K562 (cell line): ENCODE measurements around the gene NUP50. TPM values are rescaled to one million over a fixed set of nuclear protein-coding genes. Genes with fewer than 3 reads are reported as not detected.

Experiments
- ATAC-seq: fragments of 200-7000 bp; cut with Tn5 transposase; 3 replicates; pipeline ENCODE4 v1.9.1; 2020; ENCODE audit warnings: moderate library complexity
- BruUV-seq: library from RNA; stranded (reverse); fragments of 400-500 nt; replicated peaks from 2 replicates; lab custom pipeline; 2021; lab: Mats Ljungman, UMichigan
- CTCF ChIA-PET: fragments of 300-600 bp; formaldehyde crosslinking; extraction: SDS; loops from one replicate; lab custom pipeline; 2021; ENCODE audit warnings: low intra/inter-chr PET ratio; lab: Yijun Ruan, JAX
- POLR2A ChIA-PET: fragments of 300-600, 350-650 bp; sonication (Branson Sonifier 250); formaldehyde crosslinking; extraction: SDS; loops from one replicate; lab custom pipeline; 2021; ENCODE audit warnings: antibody characterized with exemption, inconsistent platforms; lab: Yijun Ruan, JAX
- DNase-seq, 4 experiments: peaks; one replicate each; pipeline versions ENCODE4 v3.0.0 to v3.0.0-alpha.2; 2011 to 2018; ENCODE audit warnings: low spot score in 3 of 4, mixed read lengths in 3 of 4; ENCODE audit errors: extremely low read depth in 1 of 4
- FAIRE-seq: peaks from 2 replicates; lab custom pipeline; 2011; peaks lifted over from hg19 to GRCh38; lab: Jason Lieb, UNC
- H2AFZ ChIP-seq: 2 replicates; pipeline ENCODE4 v1.6.0; 2011; ENCODE audit warnings: low read depth, low read length, control low read depth, inconsistent platforms
- H3K27ac ChIP-seq: fragments of 200-600 bp; 3 replicates; pipeline ENCODE4 v1.8.0; 2011; ENCODE audit warnings: low read depth, mild to moderate bottlenecking, control low read depth, inconsistent platforms, low read length, moderate library complexity, mixed read lengths; ENCODE audit errors: extremely low read depth
- H3K27me3 ChIP-seq, 2 experiments: fragments of 300-600 bp in 1 of 2; 2 replicates in 1 of 2; 3 replicates in 1 of 2; pipeline versions ENCODE4 v1.6.0 to v1.8.0; 2011; ENCODE audit warnings: inconsistent platforms in 2 of 2, low read length in 2 of 2, mild to moderate bottlenecking in 1 of 2, mixed read lengths in 1 of 2, moderate library complexity in 1 of 2; ENCODE audit not compliant: control insufficient read depth in 2 of 2, insufficient read depth in 2 of 2
- H3K36me3 ChIP-seq: fragments of 300-600 bp; 3 replicates; pipeline ENCODE4 v1.8.0; 2011; ENCODE audit warnings: mild to moderate bottlenecking, low read length, inconsistent platforms; ENCODE audit not compliant: control insufficient read depth, insufficient read depth
- H3K4me1 ChIP-seq, 2 experiments: fragments of 200-600 bp in 1 of 2; replicated peaks in 1 of 2; 2 replicates in 1 of 2; 3 replicates in 1 of 2; pipeline versions ENCODE4 v1.5.1 to v1.8.0; 2011; ENCODE audit warnings: inconsistent platforms in 2 of 2, low read length in 2 of 2, mild to moderate bottlenecking in 1 of 2, mixed read lengths in 1 of 2, moderate library complexity in 1 of 2; ENCODE audit not compliant: control insufficient read depth in 2 of 2, insufficient read depth in 2 of 2
- H3K4me2 ChIP-seq: 2 replicates; pipeline ENCODE4 v1.6.1; 2011; ENCODE audit warnings: low read length, control low read depth, inconsistent platforms, mixed read lengths; ENCODE audit not compliant: insufficient read depth
- H3K4me3 ChIP-seq: fragments of 200-600 bp; sonication (generic), shearing (Covaris generic); 2 replicates; pipeline ENCODE4 v1.5.1; 2016; ENCODE audit warnings: control low read depth, inconsistent platforms
- H3K79me2 ChIP-seq: fragments of 200-600 bp; 3 replicates; pipeline ENCODE4 v1.8.0; 2011; ENCODE audit warnings: low read length, inconsistent platforms; ENCODE audit not compliant: control insufficient read depth, insufficient read depth
- H3K9ac ChIP-seq, 2 experiments: 2 replicates each; pipeline versions ENCODE4 v1.6.0 to v1.6.1; 2011; ENCODE audit warnings: low read depth in 2 of 2, low read length in 2 of 2, control low read depth in 1 of 2, inconsistent platforms in 1 of 2, mild to moderate bottlenecking in 1 of 2, mixed read lengths in 1 of 2; ENCODE audit not compliant: insufficient read depth in 1 of 2
- H3K9me1 ChIP-seq: one replicate; pipeline ENCODE4 v1.6.0; 2011; ENCODE audit warnings: inconsistent platforms, mild to moderate bottlenecking, low read length, moderate library complexity; ENCODE audit not compliant: control insufficient read depth, insufficient read depth
- H3K9me3 ChIP-seq: replicated peaks from 2 replicates; pipeline ENCODE4 v1.5.1; 2011; ENCODE audit warnings: low read depth, low read length, inconsistent platforms; ENCODE audit not compliant: control insufficient read depth, insufficient read depth
- H4K20me1 ChIP-seq: replicated peaks from 2 replicates; pipeline ENCODE4 v1.6.1; 2011; ENCODE audit warnings: low read length, inconsistent platforms, mixed read lengths; ENCODE audit not compliant: control insufficient read depth, insufficient read depth
- BMI1 ChIP-seq: fragments of 150-350 bp; IDR thresholded peaks from 2 replicates; pipeline ENCODE4 v1.6.1; 2014; ENCODE audit warnings: low read length
- DNMT1 ChIP-seq: fragments of 450-650 bp; IDR thresholded peaks from 2 replicates; pipeline ENCODE4 v1.6.1; 2016; ENCODE audit warnings: antibody characterized with exemption, mild to moderate bottlenecking
- HNRNPH1 ChIP-seq: fragments of 200-400 bp; formaldehyde crosslinking; optimal IDR thresholded peaks from 2 replicates; pipeline ENCODE3; 2017; ENCODE audit warnings: low read depth, mild to moderate bottlenecking, low read length, moderate library complexity
- KDM2B ChIP-seq: fragments of 250-450 bp; sonication (Bioruptor Pico); IDR thresholded peaks from 2 replicates; pipeline ENCODE4 v1.8.0; 2021; ENCODE audit warnings: mild to moderate bottlenecking, moderate library complexity
- KLF1 ChIP-seq: fragments of 450-650 bp; IDR thresholded peaks from 2 replicates; pipeline ENCODE4 v1.6.1; 2016; ENCODE audit warnings: missing genetic modification characterization, missing compliant biosample characterization
- MEIS2 ChIP-seq: fragments of 450-650 bp; IDR thresholded peaks from 2 replicates; pipeline ENCODE4 v1.6.1; 2014; ENCODE audit warnings: mild to moderate bottlenecking; ENCODE audit not compliant: partially characterized antibody
- RBM25 ChIP-seq: fragments of 200-400 bp; formaldehyde crosslinking; IDR thresholded peaks from 2 replicates; pipeline ENCODE4 v1.6.1; 2018; ENCODE audit warnings: low read length, low read depth, moderate library complexity; ENCODE audit not compliant: severe bottlenecking
- RFX7 ChIP-seq: fragments of 250-450 bp; sonication (Bioruptor Pico); IDR thresholded peaks from 2 replicates; pipeline ENCODE4 v1.5.1; 2021; ENCODE audit warnings: mild to moderate bottlenecking
- ZNF785 ChIP-seq: fragments of 250-450 bp; sonication (Bioruptor Pico); IDR thresholded peaks from 2 replicates; pipeline ENCODE4 v1.4.0; 2020; ENCODE audit warnings: mild to moderate bottlenecking
- WGBS: fragments of 100-300 bp; shearing (Covaris generic); methylation state at CpG from one replicate; pipeline ENCODE4 v1.1.6; 2016; ENCODE audit warnings: low coverage, mixed read lengths; ENCODE audit not compliant: insufficient coverage; ENCODE audit errors: missing lambda C conversion rate; 5-methylcytosine and 5-hydroxymethylcytosine counted together
- in situ Hi-C: fragments of 300-500 bp; cut with MboI; formaldehyde crosslinking; loops from 4 replicates; pipeline ENCODE4 v1.15.0; 2018; ENCODE audit warnings: inconsistent platforms, mixed read lengths
- intact Hi-C: fragments of 100-400 bp; cut with micrococcal nuclease; formaldehyde crosslinking; loops from 2 replicates; pipeline ENCODE4 v1.14.2; 2022
- polyA plus RNA-seq, 8 experiments: library from polyadenylated mRNA; depleted of rRNA in 4 of 8; stranded (reverse) in 5 of 8; unstranded in 3 of 8; fragments of >200 nt; fragmentation: Nextera tagmentation in 2 of 8; fragmentation: Illumina TruSeq in 1 of 8; extraction: Ambion mirVana in 2 of 8; extraction: Trizol in 1 of 8; gene quantifications; 2 replicates each; pipeline versions ENCODE4 v1.2.1 to v1.2.3, GENCODE V29; 2011 to 2014; ENCODE audit warnings: inconsistent platforms in 1 of 8, missing spikeins in 1 of 8
- total RNA-seq, 7 experiments: library from RNA; depleted of rRNA in 6 of 7; stranded (reverse); fragments of >200 nt in 6 of 7; fragmentation: Illumina TruSeq in 2 of 7; extraction: Trizol in 2 of 7; gene quantifications; 2 replicates each; pipeline versions ENCODE4 v1.2.1 to v1.2.3, GENCODE V29; 2011 to 2021; ENCODE audit warnings: low replicate concordance in 1 of 7
- TF ChIP-seq, protein P1 (sequence below): fragments of 450-650 bp; IDR thresholded peaks from 2 replicates; pipeline ENCODE4 v1.6.1; 2016; ENCODE audit warnings: borderline replicate concordance
- TF ChIP-seq, protein P2 (sequence below): sonication (generic); formaldehyde crosslinking; IDR thresholded peaks from 2 replicates; pipeline ENCODE4 v1.8.1; 2023; ENCODE audit warnings: missing genetic modification reagents, mild to moderate bottlenecking, borderline replicate concordance

Gene NUP50
- total and polyA plus RNA-seq, 9 of the 15 experiments (the other 6 are each of a cell fraction or from before 2014, with no cell fraction given) = 23.8 to 83.7 (median 55.3) TPM

DNA sequence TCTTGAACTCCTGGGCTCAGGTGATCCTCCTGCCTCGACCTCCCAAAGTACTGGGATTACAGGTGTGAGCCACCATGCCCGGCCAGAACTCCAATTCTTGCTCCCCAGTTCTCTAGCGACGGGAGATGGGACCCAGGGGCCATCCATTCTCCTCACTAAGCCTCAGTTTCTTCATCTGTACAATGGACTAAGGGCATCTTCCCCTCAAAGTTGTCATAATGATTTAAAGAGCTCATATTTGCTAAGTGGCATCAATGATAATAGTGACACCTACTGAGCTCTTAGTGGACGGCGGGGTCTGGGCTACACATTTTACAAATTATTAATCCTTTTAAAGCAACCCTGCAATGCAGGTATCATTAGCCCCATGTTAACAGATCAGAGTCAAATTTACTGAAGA, 42.5 kb downstream of the NUP50 start:
- WGBS = 44% methylated on average over 5 of the region's 6 CpGs
- intact Hi-C loops = loop anchor here (10.0 kb wide), 1 partner anchor 101 kb away; no protein-coding TSS in a partner anchor
- POLR2A ChIA-PET = no interaction called here

DNA sequence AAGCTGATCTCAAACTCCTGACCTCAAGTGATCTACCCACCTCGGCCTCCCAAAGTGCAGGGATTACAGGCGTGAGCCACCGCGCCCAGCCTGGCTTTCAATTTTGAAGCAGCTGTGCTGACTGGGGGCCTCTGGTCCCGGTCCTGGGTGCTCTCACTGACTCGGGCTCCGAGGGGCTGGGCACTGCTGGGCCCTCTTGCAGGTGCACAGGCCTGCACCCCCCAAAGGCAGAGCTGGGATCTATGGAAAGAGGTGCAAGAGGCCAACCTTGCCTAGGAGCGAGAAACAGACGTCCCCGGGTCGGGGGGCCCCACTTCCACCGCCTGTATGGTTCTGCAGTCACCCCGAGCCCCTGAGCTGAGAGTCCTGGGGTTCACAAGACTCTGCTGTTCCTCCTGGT, 43.8 kb downstream of the NUP50 start:
- Histone ChIP-seq H3K9me3 (no peaks in the 10 kb centered on the region), H3K9me1 (no peaks in the 10 kb centered on the region), H3K4me3 (no peak overlapping the region), H3K9ac (no peak overlapping the region), H3K36me3 (no peaks in the 10 kb centered on the region), H3K4me1 (peaks cover 0 to 23% of the 10 kb centered on the region in 2 experiments; a peak in 2 of 5 replicates), H2AFZ (no peak overlapping the region), H3K4me2 (no peak overlapping the region), H4K20me1 (peaks cover 10% of the 10 kb centered on the region; the same call in 1 of the 2 replicates), H3K27me3 (no peaks in the 10 kb centered on the region), H3K27ac (no peak overlapping the region), H3K79me2 (no peaks in the 10 kb centered on the region)
- CTCF ChIA-PET = interaction anchor here (0.6 kb wide), 1 partner anchor 38 kb away, joined by 3 read pairs; no protein-coding TSS in a partner anchor
- ATAC-seq (no peak), DNase-seq (no peak), FAIRE-seq (no peak)
- BruUV-seq = no TSS peak
- intact Hi-C loops (loop anchor here (10.0 kb wide), 1 partner anchor 103 kb away; no protein-coding TSS in a partner anchor), in situ Hi-C loops (no loop called here)
- POLR2A ChIA-PET = no interaction called here
- 63% methylated on average over 2 of the region's 13 CpGs for WGBS
- TF ChIP-seq, protein P1, sequence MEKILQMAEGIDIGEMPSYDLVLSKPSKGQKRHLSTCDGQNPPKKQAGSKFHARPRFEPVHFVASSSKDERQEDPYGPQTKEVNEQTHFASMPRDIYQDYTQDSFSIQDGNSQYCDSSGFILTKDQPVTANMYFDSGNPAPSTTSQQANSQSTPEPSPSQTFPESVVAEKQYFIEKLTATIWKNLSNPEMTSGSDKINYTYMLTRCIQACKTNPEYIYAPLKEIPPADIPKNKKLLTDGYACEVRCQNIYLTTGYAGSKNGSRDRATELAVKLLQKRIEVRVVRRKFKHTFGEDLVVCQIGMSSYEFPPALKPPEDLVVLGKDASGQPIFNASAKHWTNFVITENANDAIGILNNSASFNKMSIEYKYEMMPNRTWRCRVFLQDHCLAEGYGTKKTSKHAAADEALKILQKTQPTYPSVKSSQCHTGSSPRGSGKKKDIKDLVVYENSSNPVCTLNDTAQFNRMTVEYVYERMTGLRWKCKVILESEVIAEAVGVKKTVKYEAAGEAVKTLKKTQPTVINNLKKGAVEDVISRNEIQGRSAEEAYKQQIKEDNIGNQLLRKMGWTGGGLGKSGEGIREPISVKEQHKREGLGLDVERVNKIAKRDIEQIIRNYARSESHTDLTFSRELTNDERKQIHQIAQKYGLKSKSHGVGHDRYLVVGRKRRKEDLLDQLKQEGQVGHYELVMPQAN = no peak
- no peak for TF ChIP-seq ZNF785 (CRISPR knock-in tag)
- TF ChIP-seq KLF1 (tag) = no peak
- no peak for TF ChIP-seq KDM2B (CRISPR knock-in tag)
- TF ChIP-seq, protein P2, sequence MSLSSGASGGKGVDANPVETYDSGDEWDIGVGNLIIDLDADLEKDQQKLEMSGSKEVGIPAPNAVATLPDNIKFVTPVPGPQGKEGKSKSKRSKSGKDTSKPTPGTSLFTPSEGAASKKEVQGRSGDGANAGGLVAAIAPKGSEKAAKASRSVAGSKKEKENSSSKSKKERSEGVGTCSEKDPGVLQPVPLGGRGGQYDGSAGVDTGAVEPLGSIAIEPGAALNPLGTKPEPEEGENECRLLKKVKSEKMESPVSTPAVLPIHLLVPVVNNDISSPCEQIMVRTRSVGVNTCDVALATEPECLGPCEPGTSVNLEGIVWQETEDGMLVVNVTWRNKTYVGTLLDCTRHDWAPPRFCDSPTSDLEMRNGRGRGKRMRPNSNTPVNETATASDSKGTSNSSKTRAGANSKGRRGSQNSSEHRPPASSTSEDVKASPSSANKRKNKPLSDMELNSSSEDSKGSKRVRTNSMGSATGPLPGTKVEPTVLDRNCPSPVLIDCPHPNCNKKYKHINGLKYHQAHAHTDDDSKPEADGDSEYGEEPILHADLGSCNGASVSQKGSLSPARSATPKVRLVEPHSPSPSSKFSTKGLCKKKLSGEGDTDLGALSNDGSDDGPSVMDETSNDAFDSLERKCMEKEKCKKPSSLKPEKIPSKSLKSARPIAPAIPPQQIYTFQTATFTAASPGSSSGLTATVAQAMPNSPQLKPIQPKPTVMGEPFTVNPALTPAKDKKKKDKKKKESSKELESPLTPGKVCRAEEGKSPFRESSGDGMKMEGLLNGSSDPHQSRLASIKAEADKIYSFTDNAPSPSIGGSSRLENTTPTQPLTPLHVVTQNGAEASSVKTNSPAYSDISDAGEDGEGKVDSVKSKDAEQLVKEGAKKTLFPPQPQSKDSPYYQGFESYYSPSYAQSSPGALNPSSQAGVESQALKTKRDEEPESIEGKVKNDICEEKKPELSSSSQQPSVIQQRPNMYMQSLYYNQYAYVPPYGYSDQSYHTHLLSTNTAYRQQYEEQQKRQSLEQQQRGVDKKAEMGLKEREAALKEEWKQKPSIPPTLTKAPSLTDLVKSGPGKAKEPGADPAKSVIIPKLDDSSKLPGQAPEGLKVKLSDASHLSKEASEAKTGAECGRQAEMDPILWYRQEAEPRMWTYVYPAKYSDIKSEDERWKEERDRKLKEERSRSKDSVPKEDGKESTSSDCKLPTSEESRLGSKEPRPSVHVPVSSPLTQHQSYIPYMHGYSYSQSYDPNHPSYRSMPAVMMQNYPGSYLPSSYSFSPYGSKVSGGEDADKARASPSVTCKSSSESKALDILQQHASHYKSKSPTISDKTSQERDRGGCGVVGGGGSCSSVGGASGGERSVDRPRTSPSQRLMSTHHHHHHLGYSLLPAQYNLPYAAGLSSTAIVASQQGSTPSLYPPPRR (CRISPR knock-in tag) = no peak
- TF ChIP-seq RFX7 (CRISPR knock-in tag) = no peak
- no peak for TF ChIP-seq BMI1

More for the DNA sequence above, 42.5 kb downstream of the NUP50 start:
- Histone ChIP-seq H3K27me3 (no peaks in the 10 kb centered on the region), H3K27ac (no peak overlapping the region), H3K79me2 (no peaks in the 10 kb centered on the region), H3K9me3 (no peaks in the 10 kb centered on the region), H3K4me1 (peaks cover 0 to 18% of the 10 kb centered on the region in 2 experiments; a peak in 2 of 5 replicates), H3K9ac (no peak overlapping the region), H3K4me2 (no peak overlapping the region), H3K9me1 (no peaks in the 10 kb centered on the region), H4K20me1 (peaks cover 5% of the 10 kb centered on the region; the same call in 1 of the 2 replicates), H2AFZ (no peak overlapping the region), H3K36me3 (no peaks in the 10 kb centered on the region), H3K4me3 (no peak overlapping the region)
- ATAC-seq (no peak), DNase-seq (no peak), FAIRE-seq (no peak)
- CTCF ChIA-PET = no interaction called here
- no TSS peak for BruUV-seq
- in situ Hi-C loops = no loop called here
- no peak for TF ChIP-seq DNMT1
- no peak for TF ChIP-seq HNRNPH1
- TF ChIP-seq RBM25 = peak; percentile 42
- peak; percentile 55 for TF ChIP-seq MEIS2
- TF ChIP-seq, all 486 proteins: peak for 2
